Endothelial cell of umbilical vein (primary cell): Measurements from ENCODE around the gene ISL2. TPM values are rescaled to one million over a fixed set of nuclear protein-coding genes. Genes with fewer than 3 reads are reported as not detected.

Experiments used
- BruUV-seq: library from RNA; stranded (reverse); fragments of 400-500 nt; replicated peaks from 2 replicates; lab custom pipeline; 2021; lab: Mats Ljungman, UMichigan
- CTCF ChIA-PET: fragments of 300-600, 350-600 bp; sonication (Branson Sonifier 250); formaldehyde crosslinking; loops from one replicate; lab custom pipeline; 2021; ENCODE audit warnings: antibody characterized with exemption, inconsistent platforms; lab: Charles Lee
- POLR2A ChIA-PET: fragments of 300-600, 350-600 bp; sonication (Branson Sonifier 250); formaldehyde crosslinking; loops from one replicate; lab custom pipeline; 2021; ENCODE audit warnings: antibody characterized with exemption, inconsistent platforms; lab: Charles Lee
- DNase-seq: peaks from one replicate; pipeline ENCODE4 v3.0.0-alpha.2; 2011; ENCODE audit warnings: low read depth, low spot score
- FAIRE-seq: peaks from 2 replicates; lab custom pipeline; 2011; peaks lifted over from hg19 to GRCh38; lab: Jason Lieb, UNC
- H2AFZ ChIP-seq: 2 replicates; pipeline ENCODE4 v1.6.0; 2012; ENCODE audit warnings: low read depth, low read length, control low read depth, inconsistent platforms
- H3K27ac ChIP-seq: 2 replicates; pipeline ENCODE4 v1.5.1; 2011; ENCODE audit warnings: low read depth, mild to moderate bottlenecking, control low read depth, low read length, moderate library complexity; ENCODE audit not compliant: insufficient read depth
- H3K27me3 ChIP-seq, 2 experiments: 2 replicates each; pipeline versions ENCODE4 v1.6.0 to v1.6.1; 2011; ENCODE audit warnings: low read length in 2 of 2, mixed read lengths in 1 of 2; ENCODE audit not compliant: control insufficient read depth in 2 of 2, insufficient read depth in 2 of 2
- H3K36me3 ChIP-seq, 2 experiments: 2 replicates in 1 of 2; 3 replicates in 1 of 2; pipeline ENCODE4 v1.5.1; 2011; ENCODE audit warnings: low read length in 2 of 2, mild to moderate bottlenecking in 1 of 2, moderate library complexity in 1 of 2; ENCODE audit not compliant: control insufficient read depth in 2 of 2, insufficient read depth in 2 of 2; ENCODE audit errors: extremely low read depth in 1 of 2
- H3K4me1 ChIP-seq: 3 replicates; pipeline ENCODE4 v1.5.1; 2011; ENCODE audit warnings: mild to moderate bottlenecking, low read length; ENCODE audit not compliant: control insufficient read depth, insufficient read depth; ENCODE audit errors: extremely low read depth
- H3K4me2 ChIP-seq: 2 replicates; pipeline ENCODE4 v1.6.1; 2011; ENCODE audit warnings: low read length, control low read depth, mixed read lengths; ENCODE audit not compliant: insufficient read depth
- H3K4me3 ChIP-seq, 3 experiments: fragments of 200-600 bp in 1 of 3; sonication (generic), shearing (Covaris generic) in 1 of 3; replicated peaks in 1 of 3; 2 replicates each; pipeline ENCODE4 v1.5.1; 2011 to 2016; ENCODE audit warnings: control low read depth in 3 of 3, low read length in 3 of 3, mild to moderate bottlenecking in 2 of 3, inconsistent platforms in 1 of 3, low read depth in 1 of 3, moderate library complexity in 1 of 3; ENCODE audit not compliant: insufficient read depth in 1 of 3
- H3K79me2 ChIP-seq: 2 replicates; pipeline ENCODE4 v1.6.0; 2012; ENCODE audit warnings: low read length, inconsistent platforms; ENCODE audit not compliant: control insufficient read depth, insufficient read depth
- H3K9ac ChIP-seq: replicated peaks from 2 replicates; pipeline ENCODE3; 2011; ENCODE audit warnings: low read length, control low read depth; ENCODE audit not compliant: insufficient read depth; ENCODE audit errors: extremely low read depth
- H3K9me1 ChIP-seq: replicated peaks from 3 replicates; pipeline ENCODE4 v1.6.0; 2011; ENCODE audit warnings: mild to moderate bottlenecking, low read length; ENCODE audit not compliant: control insufficient read depth, insufficient read depth; ENCODE audit errors: extremely low read depth
- H3K9me3 ChIP-seq: replicated peaks from 2 replicates; pipeline ENCODE4 v1.5.1; 2012; ENCODE audit warnings: low read length, inconsistent platforms; ENCODE audit not compliant: control insufficient read depth, insufficient read depth
- H4K20me1 ChIP-seq: replicated peaks from 2 replicates; pipeline ENCODE3; 2011; ENCODE audit warnings: mild to moderate bottlenecking, low read length; ENCODE audit not compliant: control insufficient read depth, insufficient read depth; ENCODE audit errors: extremely low read depth
- CTCF ChIP-seq, 2 donors: IDR thresholded peaks; 1 replicate in 1 of 2; 2 replicates in 1 of 2; pipeline ENCODE4 v1.5.1; 2011; ENCODE audit warnings: low read length in 2 of 2, mild to moderate bottlenecking in 2 of 2, moderate library complexity in 2 of 2, control low read depth in 1 of 2, inconsistent platforms in 1 of 2, low read depth in 1 of 2; ENCODE audit not compliant: insufficient read depth in 1 of 2; ENCODE audit errors: extremely low read depth in 1 of 2
- EZH2 ChIP-seq: IDR thresholded peaks from 2 replicates; pipeline ENCODE4 v1.6.1; 2012; ENCODE audit warnings: borderline replicate concordance, low read depth, mild to moderate bottlenecking, moderate library complexity, low read length, inconsistent platforms; ENCODE audit not compliant: severe bottlenecking
- FOS ChIP-seq: IDR thresholded peaks from 2 replicates; pipeline ENCODE4 v1.6.1; 2011; ENCODE audit warnings: mild to moderate bottlenecking, low read length, moderate library complexity, borderline replicate concordance; ENCODE audit not compliant: insufficient read depth
- GATA2 ChIP-seq: IDR thresholded peaks from 2 replicates; pipeline ENCODE4 v1.7.0; 2011; ENCODE audit warnings: low read depth, mild to moderate bottlenecking, moderate library complexity, mixed read lengths, low read length; ENCODE audit not compliant: insufficient read length, insufficient read depth
- JUN ChIP-seq: IDR thresholded peaks from 2 replicates; pipeline ENCODE4 v1.6.1; 2011; ENCODE audit warnings: borderline replicate concordance, low read depth; ENCODE audit not compliant: insufficient read length, insufficient read depth
- MAX ChIP-seq: IDR thresholded peaks from 2 replicates; pipeline ENCODE4 v1.6.1; 2011; ENCODE audit not compliant: insufficient read depth, insufficient read length
- MYC ChIP-seq: IDR thresholded peaks from one replicate; pipeline ENCODE4 v1.6.1; 2011; ENCODE audit warnings: mild to moderate bottlenecking, low read depth, low read length
- POLR2A ChIP-seq: IDR thresholded peaks from 2 replicates; pipeline ENCODE4 v1.6.1; 2012; ENCODE audit warnings: low read depth, mild to moderate bottlenecking, control low read depth, low read length
- POLR2AphosphoS5 ChIP-seq: IDR thresholded peaks from 2 replicates; pipeline ENCODE4 v1.6.1; 2012; ENCODE audit warnings: low read depth, mild to moderate bottlenecking, control low read depth, low read length, moderate library complexity; ENCODE audit not compliant: insufficient read depth
- dilution Hi-C: fragments of 300-500 bp; cut with MboI; formaldehyde crosslinking; loops from one replicate; pipeline ENCODE4 v1.15.0; 2019; ENCODE audit warnings: low sequenced_read_pairs; ENCODE audit not compliant: extremely low pct_ligation_motif_present
- intact Hi-C: fragments of 100-400 bp; cut with micrococcal nuclease; formaldehyde crosslinking; loops from one replicate; pipeline ENCODE4 v1.10.0; 2022
- polyA plus RNA-seq, 4 experiments: library from polyadenylated mRNA; depleted of rRNA in 3 of 4; stranded (reverse) in 3 of 4; unstranded in 1 of 4; fragments of >200 nt; gene quantifications; 2 replicates each; pipeline versions ENCODE4 v1.2.1 to v1.2.3, GENCODE V29; 2011 to 2012; ENCODE audit warnings: missing spikeins in 1 of 4
- total RNA-seq: library from RNA; stranded (reverse); gene quantifications from 2 replicates; pipeline ENCODE4 v1.2.3, GENCODE V29; 2021

Gene ISL2
- total and polyA plus RNA-seq, 2 donors (not counting 3 experiments of a cell fraction or from before 2014, with no cell fraction given), result 0.10 TPM; not detected in 1

DNA sequence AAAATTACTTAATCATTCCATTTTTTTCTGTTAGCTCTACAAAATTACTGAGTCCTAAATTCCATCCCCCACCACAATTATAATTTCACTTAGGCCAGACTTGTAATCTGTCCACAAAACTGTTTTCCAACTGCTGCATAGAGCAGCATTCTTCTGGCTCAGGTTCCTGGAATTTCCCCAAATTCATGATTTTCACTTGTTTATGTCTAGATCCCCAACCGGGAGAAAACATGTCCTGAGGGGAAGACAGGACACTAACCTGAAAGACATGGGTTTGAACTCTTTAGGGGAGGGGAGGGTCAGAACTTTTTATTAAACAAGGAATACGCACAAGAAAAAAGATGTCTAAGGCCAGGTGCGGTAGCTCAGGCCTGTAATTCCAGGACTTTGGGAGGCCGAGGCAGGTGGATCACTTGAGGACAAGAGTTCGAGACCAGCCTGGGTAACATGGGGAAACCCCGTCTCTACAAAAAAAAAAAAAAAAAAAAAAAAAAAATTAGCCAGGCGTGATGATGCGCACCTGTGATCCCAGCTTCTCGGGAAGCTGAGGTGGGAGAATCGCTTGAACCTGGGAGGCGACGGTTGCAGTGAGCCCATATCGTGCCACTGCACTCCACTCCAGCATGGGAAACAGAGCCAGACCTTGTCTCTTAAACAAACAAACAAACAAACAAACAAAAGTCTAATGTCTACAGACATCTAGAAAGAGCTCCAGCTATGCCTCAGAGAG lies 26.8 kb upstream of the ISL2 start:
- Histone ChIP-seq H3K27ac (no peak overlapping the region), H3K27me3 (no peaks in the 10 kb centered on the region), H3K79me2 (peaks cover 52% of the 10 kb centered on the region), H3K9me3 (no peaks in the 10 kb centered on the region), H3K9me1 (no peaks in the 10 kb centered on the region), H3K36me3 (no peaks in the 10 kb centered on the region), H4K20me1 (peaks cover 16% of the 10 kb centered on the region), H3K4me1 (peaks cover 19% of the 10 kb centered on the region), H2AFZ (no peak overlapping the region), H3K4me3 (peak overlapping the region in 1 of 3 experiments; percentile 86), H3K9ac (peak overlapping the region; percentile 94), H3K4me2 (peak overlapping the region; percentile 99)
- CTCF ChIA-PET, result interaction anchor here (2.0 kb wide), 1 partner anchor 21 kb away, joined by 9 read pairs; no protein-coding TSS in a partner anchor
- POLR2A ChIA-PET, result no interaction called here
- BruUV-seq, result no TSS peak
- dilution Hi-C loops (no loop called here), intact Hi-C loops (loop anchor here (5.0 kb wide), 1 partner anchor 72 kb away; no protein-coding TSS in a partner anchor)
- no peak for FAIRE-seq
- TF ChIP-seq EZH2 (no peak), FOS (no peak), POLR2A (no peak), POLR2AphosphoS5 (no peak), JUN (no peak), CTCF (IDR thresholded peaks at IDR 0.05; ENCODE audit: extremely low read depth in 1 of 2, insufficient read depth in 1 of 2, low read depth in 1 of 2, low read length in 2 of 2) (no peak), GATA2 (no peak), MAX (no peak), MYC (no peak)
- DNase-seq, result peak; percentile 50
